Activated CD8-positive, alpha-beta memory T cell treated with anti-CD3 and anti-CD28 coated beads for 4 hours (primary cell): ENCODE data around the gene U2AF1L4.

Experiments
- DNase-seq, 2 donors: peaks; one replicate each; pipeline ENCODE4 v3.0.0-alpha.2; 2020; ENCODE audit warnings: low read depth in 2 of 2

The U2AF1L4 gene

DNA sequence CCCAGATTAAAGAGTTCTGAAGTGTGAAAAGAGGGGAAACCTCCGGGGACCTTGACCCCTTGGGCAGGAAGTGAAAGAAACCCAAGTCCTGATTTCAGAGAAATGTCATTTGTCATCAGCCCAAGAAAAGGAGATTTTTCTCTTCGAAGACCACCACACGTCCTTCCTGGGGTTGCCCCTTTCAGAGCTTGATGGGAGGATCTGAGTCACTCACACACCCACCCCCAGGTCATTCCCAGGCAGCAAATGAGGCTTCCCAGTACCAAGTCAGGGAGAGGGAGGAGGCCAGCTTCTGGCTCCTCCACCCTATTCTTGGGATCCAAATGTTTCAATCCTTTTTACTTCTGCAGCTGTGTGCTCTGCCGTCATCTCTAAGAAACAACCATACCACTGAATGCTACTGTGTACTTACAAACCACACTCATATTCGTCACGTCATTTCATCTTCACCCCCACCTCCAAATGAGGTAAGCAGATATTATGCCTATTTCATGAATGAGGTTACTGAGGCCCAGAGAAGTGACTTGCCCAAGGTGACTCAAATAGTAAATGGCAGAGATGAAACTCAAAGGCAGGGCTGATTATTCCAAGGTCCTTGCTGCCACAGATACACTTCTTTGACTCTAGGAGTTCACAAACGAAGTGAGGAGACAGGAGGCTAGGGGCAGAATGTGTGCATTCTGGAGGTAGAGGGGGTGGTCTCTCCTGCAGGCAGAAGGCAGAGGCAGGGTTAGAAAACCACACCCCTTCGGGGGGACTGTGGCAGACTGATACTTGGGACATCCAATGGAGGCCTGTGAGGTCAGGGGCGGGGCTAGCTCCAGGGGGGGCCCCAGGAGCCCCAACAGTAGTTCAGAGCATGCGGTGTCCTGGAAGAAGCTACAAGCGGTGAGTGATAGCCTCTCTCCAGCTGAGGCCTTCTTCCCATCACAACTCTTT is 32.4 kb downstream of the U2AF1L4 start:
- peak in 1 of 2 donors; percentile 49 for DNase-seq

DNA sequence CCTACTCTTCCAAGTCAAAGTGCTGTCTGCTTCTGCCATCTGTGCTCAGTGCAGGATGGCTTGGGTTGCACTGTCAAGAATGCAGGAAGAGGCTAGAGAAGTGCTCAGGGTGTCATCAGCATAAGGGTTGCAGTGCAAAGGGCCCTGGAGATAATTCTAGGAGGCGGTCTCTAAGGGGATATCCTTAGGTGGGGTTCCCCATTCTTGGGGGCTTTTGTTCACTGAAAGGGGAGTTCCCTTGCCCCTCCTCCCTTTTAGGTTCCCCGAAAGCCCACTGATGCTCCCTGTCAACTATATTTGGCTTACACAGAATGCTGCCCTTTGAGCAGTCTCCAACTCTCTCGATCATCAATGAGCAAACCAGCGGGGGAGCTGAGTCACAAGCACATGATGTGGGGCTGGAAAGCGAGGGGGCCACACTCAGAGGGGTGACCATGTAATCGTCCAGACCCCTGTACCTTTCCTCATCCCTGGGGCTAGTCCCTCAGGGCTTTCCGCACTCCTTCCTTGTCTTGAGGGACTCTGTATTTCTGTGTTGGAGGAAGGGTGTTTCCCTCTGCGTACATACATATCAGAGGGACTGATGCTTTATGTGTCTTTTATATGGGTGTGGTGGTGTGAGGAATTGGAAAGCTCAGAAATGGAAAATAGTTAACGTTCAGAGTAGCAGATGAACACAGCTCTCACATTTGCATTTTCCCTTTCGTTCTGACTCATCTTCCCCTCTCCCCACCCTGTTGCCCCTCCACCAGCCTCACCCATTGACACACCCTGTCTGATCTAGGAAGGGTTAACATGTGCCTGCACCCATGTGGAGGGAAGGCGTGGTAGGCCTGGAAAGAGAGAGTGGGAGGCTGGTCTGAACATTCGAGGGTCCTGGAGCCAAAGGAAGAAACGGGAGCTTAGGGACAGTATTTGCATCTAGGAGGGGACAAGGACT is 34.2 kb downstream of the U2AF1L4 start:
- peak in 1 of 2 donors; percentile 44 for DNase-seq

DNA sequence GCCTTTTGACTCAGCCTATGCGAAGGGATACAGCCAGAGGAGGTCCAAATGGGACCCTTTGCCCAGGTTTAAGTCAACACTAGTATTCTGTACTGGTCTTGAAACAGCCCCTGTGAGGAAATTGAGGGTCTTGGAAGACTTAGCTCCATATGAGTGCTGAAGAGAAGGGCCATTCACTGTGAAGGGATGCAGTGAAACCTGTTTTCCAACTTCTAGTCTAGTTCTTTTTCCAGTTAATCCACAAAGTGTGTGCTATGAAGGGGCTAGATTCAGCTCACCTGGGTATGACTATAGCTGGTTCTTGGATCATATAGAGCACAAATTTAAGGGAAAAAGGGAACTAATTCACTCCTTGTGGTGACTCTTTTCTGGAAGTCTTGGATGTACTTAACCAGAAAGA is 36.8 kb downstream of the U2AF1L4 start:
- DNase-seq, result no peak

DNA sequence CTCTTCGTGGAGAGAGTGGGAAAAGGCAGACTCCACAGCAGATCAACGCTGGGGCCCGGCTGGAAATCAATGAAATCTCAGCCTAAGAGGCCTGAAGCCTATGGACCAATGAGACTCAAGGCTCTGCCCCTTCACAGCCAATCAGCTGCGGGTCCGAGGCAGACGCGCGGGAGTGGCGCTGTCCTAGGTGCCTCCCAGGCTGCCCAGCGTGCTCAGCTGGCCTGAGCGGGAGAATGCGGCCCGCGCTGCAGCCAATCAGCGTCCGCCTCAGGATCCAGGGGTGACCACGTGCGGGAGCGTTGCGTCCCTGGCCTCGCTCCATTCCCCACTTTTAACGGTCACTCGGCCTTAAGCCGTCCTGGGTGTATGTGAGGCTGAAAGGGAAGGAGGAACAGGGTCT is 41.0 kb downstream of the U2AF1L4 start, which contains the start of gene ZBTB32:
Gene ZBTB32, plus strand, starts transcription at position 341 of the 400 bp plus-strand sequence. CDS start 10,069 bp downstream, outside the sequence.
- no peak for DNase-seq

DNA sequence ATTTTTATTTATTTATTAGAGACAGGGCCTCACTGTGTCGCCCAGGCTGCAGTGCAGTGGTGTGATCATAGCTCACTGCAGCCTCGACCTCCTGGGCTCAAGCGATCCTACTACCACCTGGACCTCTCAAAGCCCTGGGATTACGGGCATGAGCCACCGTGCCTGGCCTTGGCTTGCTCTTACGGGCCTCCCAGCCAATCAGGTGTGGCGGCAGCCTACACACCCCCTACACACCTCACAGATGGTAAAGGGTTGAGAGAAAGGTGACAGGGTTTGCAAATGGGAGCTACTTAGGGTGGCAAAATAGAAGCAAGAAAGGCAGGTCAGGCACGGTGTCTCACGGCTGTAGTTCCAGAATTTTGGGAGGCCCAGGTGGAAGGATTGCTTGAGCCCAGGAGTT is 41.9 kb downstream of the U2AF1L4 start:
- no peak for DNase-seq

DNA sequence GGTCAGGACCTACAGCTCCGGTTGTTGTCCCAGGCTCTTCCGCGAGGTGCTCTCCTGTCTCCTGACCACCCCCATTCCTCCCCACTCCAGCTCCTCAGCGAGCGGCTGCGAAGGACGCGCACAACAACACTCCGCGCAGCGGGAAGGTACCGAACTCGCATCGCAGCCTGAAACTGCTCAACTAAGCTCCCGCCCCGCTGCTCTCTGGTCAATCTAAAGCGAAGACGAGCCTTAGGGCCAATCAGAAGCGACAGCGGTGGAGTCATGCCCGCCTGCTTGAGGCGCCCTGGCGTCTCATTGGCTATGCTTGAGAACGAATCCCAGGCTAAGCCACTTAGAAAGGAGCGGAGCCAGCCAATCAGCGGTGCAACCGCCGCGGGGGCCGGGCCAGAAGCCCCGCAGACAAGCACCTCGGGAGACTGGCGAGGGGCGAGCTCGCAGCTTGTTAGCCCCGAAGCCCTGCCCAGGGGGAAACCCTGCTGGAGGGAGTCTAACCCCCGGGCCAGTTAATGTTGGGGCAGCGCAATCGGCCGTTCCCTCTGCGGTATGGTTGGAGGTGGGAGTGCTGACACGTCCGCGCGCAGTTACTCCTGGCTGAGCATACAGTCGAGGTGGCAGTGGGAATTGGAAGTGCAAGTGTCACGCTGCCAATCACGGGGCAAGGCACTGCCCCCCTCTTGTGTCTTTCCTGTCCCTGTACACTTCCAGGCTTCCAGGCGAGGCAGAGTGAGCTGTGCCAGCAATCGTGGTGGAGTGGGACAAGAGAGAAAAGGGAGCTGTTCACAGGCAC is 42.8 kb downstream of the U2AF1L4 start:
- DNase-seq, result peak; percentile 85 to 90

DNA sequence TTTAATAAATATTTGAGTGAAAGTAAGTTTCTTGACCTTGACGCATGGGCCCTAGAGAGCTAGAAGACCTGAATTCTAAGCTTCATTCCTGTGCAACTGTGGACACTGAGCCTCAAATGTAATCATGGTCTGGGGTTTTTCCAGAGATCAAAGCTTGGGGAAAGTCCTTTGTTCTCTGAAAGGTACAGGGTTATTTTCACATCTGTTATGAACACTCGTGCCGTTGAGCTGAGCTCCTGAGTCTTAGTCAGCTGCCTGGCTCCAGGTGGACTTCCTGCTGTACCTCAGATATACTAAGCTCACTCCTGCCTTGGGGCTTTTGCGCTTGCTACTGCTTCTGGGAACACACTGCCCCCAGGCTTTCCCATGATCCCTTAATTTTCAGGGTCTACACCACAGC is 48.4 kb downstream of the U2AF1L4 start:
- DNase-seq, result no peak

DNA sequence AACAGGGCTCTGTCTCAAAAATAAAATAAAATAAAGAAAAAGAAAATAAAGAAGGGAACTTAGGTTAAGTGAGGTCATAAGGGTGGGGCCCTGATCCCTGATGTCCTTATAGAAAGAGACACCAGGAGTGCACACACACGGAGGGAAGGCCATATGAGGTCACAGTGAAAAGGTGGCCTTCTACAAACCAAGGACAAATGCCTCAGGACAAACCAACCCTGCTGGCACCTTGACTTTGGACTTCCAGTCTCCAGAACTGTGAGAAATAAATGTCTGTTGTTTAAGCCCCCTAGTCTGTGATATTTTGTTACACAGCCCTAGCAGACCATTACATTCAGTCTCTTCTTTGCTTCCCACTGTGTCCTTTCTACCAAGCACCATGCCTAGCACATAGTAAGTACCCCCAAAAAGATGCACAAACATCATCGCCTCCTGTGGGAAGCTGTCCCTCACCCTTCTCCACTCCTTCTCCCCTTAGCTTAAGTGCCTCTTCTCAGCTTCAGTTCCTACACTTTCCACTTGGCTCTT is 49.3 kb downstream of the U2AF1L4 start:
- no peak for DNase-seq

DNA sequence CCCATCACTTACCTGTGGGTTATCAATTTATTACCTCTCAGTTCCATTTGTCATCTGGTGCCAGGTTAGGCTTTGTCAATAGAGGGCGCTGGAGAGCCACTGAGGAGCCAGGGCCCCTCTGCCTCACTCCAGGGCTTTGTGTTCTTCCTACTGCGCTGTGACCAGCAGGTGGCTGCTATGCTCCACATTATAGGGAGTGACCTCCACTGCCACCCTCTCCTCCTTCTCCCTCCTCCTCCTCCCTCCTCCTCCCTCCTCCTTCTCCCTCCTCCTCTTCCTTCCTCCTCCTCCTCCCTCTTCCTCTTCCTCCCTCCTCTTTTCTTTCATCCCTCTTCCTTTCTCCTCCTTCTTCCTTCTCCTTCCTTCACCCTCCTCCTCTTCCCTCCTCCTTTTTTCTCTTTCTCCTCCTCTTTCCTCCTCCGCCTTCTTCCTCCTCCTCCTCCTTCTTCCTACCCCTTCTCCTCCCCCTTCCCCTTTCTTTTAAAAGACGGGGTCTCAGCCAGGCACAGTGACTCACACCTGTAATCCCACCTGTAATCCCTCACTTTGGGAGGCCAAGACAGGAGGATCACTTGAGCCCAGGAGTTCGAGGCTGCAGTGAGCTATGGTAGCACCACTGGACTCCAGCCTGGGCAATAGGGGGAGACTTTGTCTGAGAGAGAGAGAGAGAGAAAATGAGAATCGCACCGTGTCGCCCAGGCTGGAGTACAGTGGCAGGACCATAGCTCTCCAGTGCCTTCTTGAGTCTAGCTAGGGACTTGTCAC is 51.2 kb downstream of the U2AF1L4 start:
- peak; percentile 80 to 84 for DNase-seq

DNA sequence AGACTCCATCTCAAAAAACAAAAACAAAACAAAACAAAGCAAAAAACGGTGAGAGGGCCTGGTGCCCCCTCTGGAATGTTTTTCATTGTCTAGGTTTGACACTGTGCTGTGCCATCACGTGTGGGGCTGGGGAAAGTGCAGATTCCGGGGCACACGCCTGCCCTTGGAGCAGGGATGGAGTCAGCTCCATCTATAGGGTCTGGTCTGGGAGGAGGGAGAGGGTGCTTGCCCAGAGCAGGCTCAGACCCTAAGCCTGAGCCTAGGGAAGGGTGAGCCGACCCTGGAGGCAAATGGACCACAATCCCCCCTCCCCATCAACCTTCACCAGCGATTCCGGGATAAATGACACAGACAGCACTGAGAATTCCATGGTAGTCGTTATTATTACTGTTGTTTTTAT is 51.8 kb downstream of the U2AF1L4 start:
- DNase-seq, result no peak
